Putamen (tissue), 1 donor: ENCODE results near the gene BNC1.
A peak's percentile ranks its signal among the peaks of the same experiment; 100 is the strongest.
"Not testable (repeated sequence)": the region's sequence is repeated elsewhere in the genome, so short reads cannot be mapped to it uniquely, and the experiment has no call there.

ENCODE experiments used
- DNase-seq: peaks from one replicate; pipeline ENCODE4 v3.0.0-alpha.2; 2016; ENCODE audit warnings: low spot score

BNC1 gene

GRCh38 chr15:83293201-83293600 is 8.7 kb upstream of the BNC1 start:
- no peak for DNase-seq

- peak; percentile 13 for DNase-seq
Observed at GRCh38 chr15:83292317-83292716, 7.9 kb upstream of the BNC1 start.

GRCh38 chr15:83290236-83290635 is 5.8 kb upstream of the BNC1 start:
- no peak for DNase-seq

- no peak for DNase-seq
Observed at GRCh38 chr15:83289160-83289559, 4.7 kb upstream of the BNC1 start.

- no peak for DNase-seq
Observed at GRCh38 chr15:83288381-83288801, 3.9 kb upstream of the BNC1 start.

- DNase-seq, result no peak
Observed at GRCh38 chr15:83287541-83288027, 3.1 kb upstream of the BNC1 start.

GRCh38 chr15:83285979-83286553 is 1.6 kb upstream of the BNC1 start:
- no peak for DNase-seq

GRCh38 chr15:83285284-83285978 is 967 bp upstream of the BNC1 start:
- DNase-seq, result no peak

GRCh38 chr15:83283813-83284558 is 478 bp downstream of the BNC1 start:
- no peak for DNase-seq

GRCh38 chr15:83283138-83283812 is 1.2 kb downstream of the BNC1 start:
- DNase-seq, result no peak

- DNase-seq, result no peak
Observed at GRCh38 chr15:83282776-83283137, 1.7 kb downstream of the BNC1 start.

GRCh38 chr15:83282141-83282540 is 2.3 kb downstream of the BNC1 start:
- no peak for DNase-seq

GRCh38 chr15:83278191-83278590 is 6.3 kb downstream of the BNC1 start:
- no peak for DNase-seq

- no peak for DNase-seq
Observed at GRCh38 chr15:83276661-83277060, 7.8 kb downstream of the BNC1 start.

- no peak for DNase-seq
Observed at GRCh38 chr15:83275412-83275811, 9.1 kb downstream of the BNC1 start.

- no peak for DNase-seq
Observed at GRCh38 chr15:83270176-83270575, 14.3 kb downstream of the BNC1 start.

- no peak for DNase-seq
Observed at GRCh38 chr15:83268147-83268546, 16.3 kb downstream of the BNC1 start.

- no peak for DNase-seq
Observed at GRCh38 chr15:83262594-83263315, 21.7 kb downstream of the BNC1 start.

- DNase-seq, result not testable (repeated sequence)
Observed at GRCh38 chr15:83262181-83262580, 22.3 kb downstream of the BNC1 start.

- no peak for DNase-seq
Observed at GRCh38 chr15:83250781-83251180, 33.7 kb downstream of the BNC1 start.

- DNase-seq, result no peak
Observed at GRCh38 chr15:83249030-83249343, 35.5 kb downstream of the BNC1 start.
